ENCODE data around the gene ZCCHC14. TPM values are rescaled to one million over a fixed set of nuclear protein-coding genes. Genes with fewer than 3 reads are reported as not detected.
"Not testable (repeated sequence)": the region's sequence is repeated elsewhere in the genome, so short reads cannot be mapped to it uniquely, and the experiment has no call there.

The ZCCHC14 gene
- total RNA-seq, 1 experiment from 2014 or later: 37.8 TPM

GRCh38 chr16:87486713-87487247 lies 6.0 kb downstream of the ZCCHC14 start:
- no peaks in the 10 kb centered on the region for H3K27me3 ChIP-seq (ENCODE audit: insufficient read depth, low read length)
- CTCF ChIA-PET: interaction anchor here (1.3 to 2.4 kb wide), 2 partner anchors 25 to 92 kb away, joined by 3 to 10 read pairs; no protein-coding TSS in a partner anchor
- TF ChIP-seq TCF7L2 (IDR thresholded peaks at IDR 0.05; ENCODE audit: borderline replicate concordance, extremely low read depth, insufficient read depth, insufficient read length) (no peak), EZH2phosphoT487 (IDR thresholded peaks at IDR 0.05; ENCODE audit: borderline replicate concordance) (no peak), YY1 (IDR thresholded peaks at IDR 0.05; ENCODE audit: extremely low read depth, insufficient replicate concordance, low read depth, low read length) (no peak), FOSL1 (IDR thresholded peaks at IDR 0.05; ENCODE audit: low read depth) (no peak), SIN3A (IDR thresholded peaks at IDR 0.05; ENCODE audit: low read depth) (no peak)
- no peaks in the 10 kb centered on the region for H3K9me3 ChIP-seq (ENCODE audit: control insufficient read depth in 1 of 2, insufficient read depth in 1 of 2, low read depth in 1 of 2, low read length in 2 of 2)
- intact Hi-C loops (cut with micrococcal nuclease): no loop called here
- peak overlapping the region; percentile 57; the same call in 1 of the 2 replicates for H3K9ac ChIP-seq (ENCODE audit: low read length)
- POLR2A ChIA-PET: interaction anchor here (1.2 kb wide), 1 partner anchor 98 kb away, joined by 3 read pairs; no protein-coding TSS in a partner anchor
- no peaks in the 10 kb centered on the region; a peak in 1 of 4 replicates for H3K36me3 ChIP-seq (ENCODE audit: control insufficient read depth in 1 of 2, insufficient read depth in 2 of 2, low read length in 2 of 2)
- no peak overlapping the region; a peak in 1 of 4 replicates for H3K4me3 ChIP-seq (replicated peaks in 1 of 2; ENCODE audit: low read depth in 1 of 2, low read length in 2 of 2)
- H3K4me1 ChIP-seq (ENCODE audit: control insufficient read depth in 1 of 2, insufficient read depth in 2 of 2, low read length in 2 of 2): peaks cover 14 to 31% of the 10 kb centered on the region in 2 experiments; a peak in 3 of 4 replicates
- peak overlapping the region; percentile 86 for H3K4me2 ChIP-seq (ENCODE audit: low read length)
- no TSS peak for BruUV-seq (replicated peaks)
- no peak overlapping the region for H2AFZ ChIP-seq (ENCODE audit: low read depth, low read length, poor library complexity, severe bottlenecking)
- H3K9me2 ChIP-seq (ENCODE audit: insufficient read depth): no peaks in the 10 kb centered on the region
- no peak overlapping the region for H3K27ac ChIP-seq (ENCODE audit: low read depth, low read length)
- ATAC-seq (no peak), DNase-seq (ENCODE audit: low read depth, low spot score) (no peak)
- H3K79me2 ChIP-seq (ENCODE audit: insufficient read depth, low read length): peaks cover 96% of the 10 kb centered on the region
- RAD21 ChIA-PET (ENCODE audit: low non-redundant PET in 1 of 2, low total read pairs in 2 of 2, uncharacterized antibody in 2 of 2, unreplicated experiment in 2 of 2): interaction anchor here in 1 of 2 experiments (1.2 kb wide), 1 partner anchor 149 kb away, joined by 4 read pairs; no protein-coding TSS in a partner anchor
- H4K20me1 ChIP-seq (ENCODE audit: insufficient read depth): peaks cover 12% of the 10 kb centered on the region; the same call in 1 of the 2 replicates

GRCh38 chr16:87486282-87486681 lies 6.5 kb downstream of the ZCCHC14 start:
- ATAC-seq (no peak), DNase-seq (ENCODE audit: low read depth, low spot score) (no peak)
- H3K4me2 ChIP-seq (ENCODE audit: low read length): no peak overlapping the region
- H3K9me3 ChIP-seq (ENCODE audit: control insufficient read depth in 1 of 2, insufficient read depth in 1 of 2, low read depth in 1 of 2, low read length in 2 of 2): no peaks in the 10 kb centered on the region
- POLR2A ChIA-PET: no interaction called here
- CTCF ChIA-PET: interaction anchor here (1.3 kb wide), 1 partner anchor 92 kb away, joined by 3 read pairs; no protein-coding TSS in a partner anchor
- no TSS peak for BruUV-seq (replicated peaks)
- no peaks in the 10 kb centered on the region; a peak in 1 of 4 replicates for H3K36me3 ChIP-seq (ENCODE audit: control insufficient read depth in 1 of 2, insufficient read depth in 2 of 2, low read length in 2 of 2)
- intact Hi-C loops (cut with micrococcal nuclease): no loop called here
- RAD21 ChIA-PET (ENCODE audit: low non-redundant PET in 1 of 2, low total read pairs in 2 of 2, uncharacterized antibody in 2 of 2, unreplicated experiment in 2 of 2): no interaction called here
- H3K4me3 ChIP-seq (replicated peaks in 1 of 2; ENCODE audit: low read depth in 1 of 2, low read length in 2 of 2): no peak overlapping the region
- no peak overlapping the region for H3K9ac ChIP-seq (ENCODE audit: low read length)
- peaks cover 12% of the 10 kb centered on the region; the same call in 1 of the 2 replicates for H4K20me1 ChIP-seq (ENCODE audit: insufficient read depth)
- H3K27ac ChIP-seq (ENCODE audit: low read depth, low read length): no peak overlapping the region
- no peak overlapping the region for H2AFZ ChIP-seq (ENCODE audit: low read depth, low read length, poor library complexity, severe bottlenecking)
- H3K27me3 ChIP-seq (ENCODE audit: insufficient read depth, low read length): no peaks in the 10 kb centered on the region
- no peaks in the 10 kb centered on the region for H3K9me2 ChIP-seq (ENCODE audit: insufficient read depth)
- peaks cover 94% of the 10 kb centered on the region for H3K79me2 ChIP-seq (ENCODE audit: insufficient read depth, low read length)
- TF ChIP-seq CTCF (IDR thresholded peaks at IDR 0.05 in 2 of 3, conservative IDR thresholded peaks at IDR 0.05 in 1 of 3; ENCODE audit: borderline replicate concordance in 1 of 3, insufficient read depth in 1 of 3, low read depth in 2 of 3, low read length in 2 of 3) (no peak), CEBPB (IDR thresholded peaks at IDR 0.05; ENCODE audit: low read depth) (no peak), ELF1 (IDR thresholded peaks at IDR 0.05; ENCODE audit: borderline replicate concordance, low read depth) (no peak), SIN3A (IDR thresholded peaks at IDR 0.05; ENCODE audit: low read depth) (no peak)
- H3K4me1 ChIP-seq (ENCODE audit: control insufficient read depth in 1 of 2, insufficient read depth in 2 of 2, low read length in 2 of 2): peaks cover 11 to 26% of the 10 kb centered on the region in 2 experiments; a peak in 3 of 4 replicates

- H3K4me3 ChIP-seq (replicated peaks in 1 of 2; ENCODE audit: low read depth in 1 of 2, low read length in 2 of 2); ATAC-seq; H3K9ac ChIP-seq (ENCODE audit: low read length); POLR2A ChIA-PET; CTCF ChIA-PET; H3K9me3 ChIP-seq (ENCODE audit: control insufficient read depth in 1 of 2, insufficient read depth in 1 of 2, low read depth in 1 of 2, low read length in 2 of 2); H3K27ac ChIP-seq (ENCODE audit: low read depth, low read length); H3K27me3 ChIP-seq (ENCODE audit: insufficient read depth, low read length); intact Hi-C loops (cut with micrococcal nuclease); RAD21 ChIA-PET (ENCODE audit: low non-redundant PET in 1 of 2, low total read pairs in 2 of 2, uncharacterized antibody in 2 of 2, unreplicated experiment in 2 of 2); DNase-seq (ENCODE audit: low read depth, low spot score); BruUV-seq (replicated peaks); H3K4me2 ChIP-seq (ENCODE audit: low read length); H3K9me2 ChIP-seq (ENCODE audit: insufficient read depth); H3K36me3 ChIP-seq (ENCODE audit: control insufficient read depth in 1 of 2, insufficient read depth in 2 of 2, low read length in 2 of 2); H2AFZ ChIP-seq (ENCODE audit: low read depth, low read length, poor library complexity, severe bottlenecking): not testable (repeated sequence)
- Histone ChIP-seq H4K20me1 (ENCODE audit: insufficient read depth) (peaks cover 12% of the 10 kb centered on the region; the same call in 1 of the 2 replicates), H3K79me2 (ENCODE audit: insufficient read depth, low read length) (peaks cover 94% of the 10 kb centered on the region), H3K4me1 (ENCODE audit: control insufficient read depth in 1 of 2, insufficient read depth in 2 of 2, low read length in 2 of 2) (peaks cover 8 to 23% of the 10 kb centered on the region in 2 experiments; a peak in 3 of 4 replicates)
These were observed 7.0 kb downstream of the ZCCHC14 start for GRCh38 chr16:87485792-87486191.

Data from HCT116 (cell line).